PC-3 (cell line): ENCODE data around the gene CMTM4. TPM values are rescaled to one million over a fixed set of nuclear protein-coding genes. Genes with fewer than 3 reads are reported as not detected.

Experiments used
- ATAC-seq: fragments of 200-7000 bp; cut with Tn5 transposase; 2 replicates; pipeline ENCODE4 v1.9.1; 2020; ENCODE audit warnings: mild to moderate bottlenecking, moderate library complexity
- BruUV-seq: library from RNA; stranded (reverse); fragments of 400-500 nt; replicated peaks from 2 replicates; lab custom pipeline; 2021; lab: Mats Ljungman, UMichigan
- CTCF ChIA-PET: fragments of 300-600 bp; sonication (Branson Sonifier 250); formaldehyde crosslinking; loops from one replicate; lab custom pipeline; 2022; ENCODE audit warnings: antibody characterized with exemption; lab: Charles Lee
- POLR2A ChIA-PET: fragments of 300-600 bp; sonication (Branson Sonifier 250); formaldehyde crosslinking; loops from one replicate; lab custom pipeline; 2022; ENCODE audit warnings: antibody characterized with exemption; ENCODE audit not compliant: unreplicated experiment; lab: Charles Lee
- DNase-seq: peaks from one replicate; pipeline ENCODE4 v3.0.0-alpha.2; 2015
- H2AFZ ChIP-seq: fragments of 300-600 bp; sonication (generic); 2 replicates; pipeline ENCODE4 v1.6.0; 2016; ENCODE audit warnings: antibody characterized with exemption, low read length
- H3F3A ChIP-seq: fragments of 300-600 bp; sonication (generic); one replicate; pipeline ENCODE4 v1.6.0; 2017; ENCODE audit warnings: antibody characterized with exemption, low read length, control low read depth, mild to moderate bottlenecking; ENCODE audit not compliant: unreplicated experiment
- H3K27ac ChIP-seq: fragments of 300-600 bp; sonication (generic); 2 replicates; pipeline ENCODE4 v1.5.1; 2016; ENCODE audit warnings: mild to moderate bottlenecking, low read length
- H3K27me3 ChIP-seq: fragments of 300-600 bp; sonication (generic); 2 replicates; pipeline ENCODE4 v1.6.1; 2016; ENCODE audit warnings: low read length, mixed read lengths
- H3K36me3 ChIP-seq: fragments of 300-600 bp; sonication (generic); 2 replicates; pipeline ENCODE4 v1.6.1; 2016; ENCODE audit warnings: low read depth, mixed run types, low read length, mixed read lengths
- H3K4me1 ChIP-seq: fragments of 300-600 bp; sonication (generic); 2 replicates; pipeline ENCODE4 v1.5.1; 2016; ENCODE audit warnings: low read length; ENCODE audit not compliant: insufficient read depth
- H3K4me2 ChIP-seq: fragments of 300-600 bp; sonication (generic); 2 replicates; pipeline ENCODE4 v1.6.0; 2016; ENCODE audit warnings: low read length
- H3K4me3 ChIP-seq: fragments of 300-600 bp; sonication (generic); 2 replicates; pipeline ENCODE4 v1.5.1; 2016; ENCODE audit warnings: mild to moderate bottlenecking, low read length, mixed read lengths
- H3K79me2 ChIP-seq: fragments of 300-600 bp; sonication (generic); 2 replicates; pipeline ENCODE4 v1.6.1; 2017; ENCODE audit warnings: low read length, mixed read lengths
- H3K9ac ChIP-seq: fragments of 300-600 bp; sonication (generic); 2 replicates; pipeline ENCODE4 v1.6.0; 2016; ENCODE audit warnings: mild to moderate bottlenecking, low read length
- H3K9me2 ChIP-seq: fragments of 300-600 bp; sonication (generic); replicated peaks from 2 replicates; pipeline ENCODE4 v1.6.1; 2016; ENCODE audit warnings: mixed run types, low read length, mixed read lengths
- H3K9me3 ChIP-seq: fragments of 300-600 bp; sonication (generic); 2 replicates; pipeline ENCODE4 v1.6.1; 2016; ENCODE audit warnings: low read length, mixed read lengths
- H4K20me1 ChIP-seq: fragments of 300-600 bp; sonication (generic); 2 replicates; pipeline ENCODE4 v1.6.1; 2016; ENCODE audit warnings: low read length, mixed read lengths
- EZH2 ChIP-seq: fragments of 300-600 bp; sonication (generic); IDR thresholded peaks from one replicate; pipeline ENCODE4 v1.6.1; 2017; ENCODE audit warnings: antibody characterized with exemption, mild to moderate bottlenecking, low read length; ENCODE audit not compliant: unreplicated experiment
- EZH2phosphoT487 ChIP-seq: fragments of 300-600 bp; sonication (generic); IDR thresholded peaks from 2 replicates; pipeline ENCODE4 v1.6.1; 2018; ENCODE audit warnings: mild to moderate bottlenecking, antibody characterized with exemption, low read length, borderline replicate concordance
- intact Hi-C: fragments of 100-400 bp; cut with micrococcal nuclease; formaldehyde crosslinking; loops from 2 replicates; pipeline ENCODE4 v1.9.0; 2023
- total RNA-seq: library from RNA; depleted of rRNA; stranded (reverse); fragments of >200 nt; gene quantifications from 2 replicates; pipeline ENCODE4 v1.2.3, GENCODE V29; 2014
- TF ChIP-seq, protein P1 (sequence below): fragments of 300-600 bp; sonication (generic); conservative IDR thresholded peaks from 2 replicates; pipeline ENCODE4 v1.5.1; 2017; ENCODE audit warnings: antibody characterized with exemption, low read depth, mild to moderate bottlenecking, low read length

CMTM4 gene
- total RNA-seq, 1 experiment from 2014 or later, result 16.9 TPM

- Histone ChIP-seq H3K4me1 (no peaks in the 10 kb centered on the region), H2AFZ (no peak overlapping the region), H3K9me3 (no peaks in the 10 kb centered on the region), H3K27me3 (no peaks in the 10 kb centered on the region), H4K20me1 (no peaks in the 10 kb centered on the region), H3K27ac (no peak overlapping the region), H3K9ac (no peak overlapping the region), H3K9me2 (no peaks in the 10 kb centered on the region), H3K79me2 (no peaks in the 10 kb centered on the region), H3K36me3 (no peaks in the 10 kb centered on the region), H3K4me2 (no peak overlapping the region), H3K4me3 (no peak overlapping the region), H3F3A (no peaks in the 10 kb centered on the region)
- intact Hi-C loops, result no loop called here
- POLR2A ChIA-PET, result no interaction called here
- CTCF ChIA-PET, result no interaction called here
- TF ChIP-seq EZH2phosphoT487 (no peak), EZH2 (no peak)
- TF ChIP-seq, protein P1, sequence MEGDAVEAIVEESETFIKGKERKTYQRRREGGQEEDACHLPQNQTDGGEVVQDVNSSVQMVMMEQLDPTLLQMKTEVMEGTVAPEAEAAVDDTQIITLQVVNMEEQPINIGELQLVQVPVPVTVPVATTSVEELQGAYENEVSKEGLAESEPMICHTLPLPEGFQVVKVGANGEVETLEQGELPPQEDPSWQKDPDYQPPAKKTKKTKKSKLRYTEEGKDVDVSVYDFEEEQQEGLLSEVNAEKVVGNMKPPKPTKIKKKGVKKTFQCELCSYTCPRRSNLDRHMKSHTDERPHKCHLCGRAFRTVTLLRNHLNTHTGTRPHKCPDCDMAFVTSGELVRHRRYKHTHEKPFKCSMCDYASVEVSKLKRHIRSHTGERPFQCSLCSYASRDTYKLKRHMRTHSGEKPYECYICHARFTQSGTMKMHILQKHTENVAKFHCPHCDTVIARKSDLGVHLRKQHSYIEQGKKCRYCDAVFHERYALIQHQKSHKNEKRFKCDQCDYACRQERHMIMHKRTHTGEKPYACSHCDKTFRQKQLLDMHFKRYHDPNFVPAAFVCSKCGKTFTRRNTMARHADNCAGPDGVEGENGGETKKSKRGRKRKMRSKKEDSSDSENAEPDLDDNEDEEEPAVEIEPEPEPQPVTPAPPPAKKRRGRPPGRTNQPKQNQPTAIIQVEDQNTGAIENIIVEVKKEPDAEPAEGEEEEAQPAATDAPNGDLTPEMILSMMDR, result no peak
- ATAC-seq (no peak), DNase-seq (no peak)
- BruUV-seq, result no TSS peak
These were observed 105.5 kb downstream of the CMTM4 start for GRCh38 chr16:66591018-66591417.

DNA sequence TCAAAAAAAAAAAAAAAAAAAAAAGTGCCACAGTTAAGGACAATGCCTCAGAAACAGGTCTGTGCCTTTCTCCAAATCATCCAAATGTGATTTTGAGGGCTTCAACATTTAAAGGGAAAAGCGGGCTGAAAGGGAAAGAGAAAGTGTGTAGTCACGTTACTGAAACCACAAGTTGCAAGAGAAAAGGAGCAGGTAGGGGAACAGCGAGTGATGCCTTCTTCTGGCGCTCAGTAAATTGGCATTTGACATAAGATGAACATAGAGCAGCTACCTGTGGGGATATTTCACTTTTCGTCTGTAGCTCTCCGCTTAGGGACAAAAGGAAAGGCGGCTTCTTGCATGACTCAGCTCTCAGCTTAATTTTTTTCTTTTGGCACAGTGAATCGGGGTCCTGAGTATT lies 106.2 kb downstream of the CMTM4 start:
- no peak overlapping the region for H3K4me3 ChIP-seq

More for the DNA sequence above, 106.2 kb downstream of the CMTM4 start:
- intact Hi-C loops, result no loop called here
- Histone ChIP-seq H2AFZ (no peak overlapping the region), H4K20me1 (no peaks in the 10 kb centered on the region), H3K4me1 (no peaks in the 10 kb centered on the region), H3K27ac (no peak overlapping the region), H3K4me2 (no peak overlapping the region), H3K36me3 (no peaks in the 10 kb centered on the region), H3K9me2 (no peaks in the 10 kb centered on the region), H3K9ac (no peak overlapping the region), H3K27me3 (no peaks in the 10 kb centered on the region), H3K79me2 (no peaks in the 10 kb centered on the region), H3F3A (no peaks in the 10 kb centered on the region), H3K9me3 (no peaks in the 10 kb centered on the region)
- ChIA-PET POLR2A (no interaction called here), CTCF (no interaction called here)
- ATAC-seq (no peak), DNase-seq (no peak)
- BruUV-seq, result no TSS peak
- no peak for TF ChIP-seq EZH2
- TF ChIP-seq, protein P1, result no peak
- no peak for TF ChIP-seq EZH2phosphoT487
